Natural killer cell (primary cell): ENCODE measurements around the gene ST3GAL4. TPM values are rescaled to one million over a fixed set of nuclear protein-coding genes. Genes with fewer than 3 reads are reported as not detected.

ENCODE experiments used
- ATAC-seq, 3 donors: fragments of 150-1000 bp in 2 of 3; fragments of 200-7000 bp in 1 of 3; cut with Tn5 transposase; 1 replicate in 1 of 3; 2 replicates in 2 of 3; pipeline ENCODE4 v1.10.0; 2021; ENCODE audit warnings: mild to moderate bottlenecking in 2 of 3, moderate library complexity in 2 of 3
- DNase-seq, 2 donors: peaks; one replicate each; pipeline versions ENCODE4 v3.0.0 to v3.0.0-alpha.2; 2013 to 2021; ENCODE audit warnings: mixed read lengths in 1 of 2
- H3K27ac ChIP-seq: one replicate; pipeline ENCODE4 v1.5.1; 2013; ENCODE audit warnings: mild to moderate bottlenecking, low read length
- H3K27me3 ChIP-seq: one replicate; pipeline ENCODE4 v1.6.1; 2013; ENCODE audit warnings: low read length; ENCODE audit not compliant: control insufficient read depth, insufficient read depth
- H3K36me3 ChIP-seq: one replicate; pipeline ENCODE4 v1.6.1; 2013; ENCODE audit warnings: low read length; ENCODE audit not compliant: control insufficient read depth, insufficient read depth
- H3K4me1 ChIP-seq: one replicate; pipeline ENCODE4 v1.6.1; 2013; ENCODE audit warnings: low read length; ENCODE audit not compliant: control insufficient read depth, insufficient read depth
- H3K4me3 ChIP-seq: one replicate; pipeline ENCODE4 v1.5.1; 2013; ENCODE audit warnings: low read length
- H3K9me3 ChIP-seq: one replicate; pipeline ENCODE4 v1.6.1; 2013; ENCODE audit warnings: low read length; ENCODE audit not compliant: control insufficient read depth, insufficient read depth
- H3K27ac Mint-ChIP-seq, 2 donors: one replicate each; pipeline ENCODE4 v1.8.0; 2022; ENCODE audit warnings: mild to moderate bottlenecking in 2 of 2, mixed read lengths in 2 of 2, moderate library complexity in 1 of 2
- H3K27me3 Mint-ChIP-seq, 2 donors: one replicate each; pipeline ENCODE4 v1.8.0; 2022; ENCODE audit warnings: low read depth in 2 of 2, mixed read lengths in 2 of 2
- H3K36me3 Mint-ChIP-seq: one replicate; pipeline ENCODE4 v1.8.0; 2022; ENCODE audit warnings: mixed read lengths
- H3K4me1 Mint-ChIP-seq, 2 donors: one replicate each; pipeline ENCODE4 v1.8.0; 2022; ENCODE audit warnings: mixed read lengths in 2 of 2
- H3K4me3 Mint-ChIP-seq: one replicate; pipeline ENCODE4 v1.8.0; 2022; ENCODE audit warnings: mild to moderate bottlenecking, moderate library complexity, mixed read lengths
- H3K9me3 Mint-ChIP-seq, 2 donors: one replicate each; pipeline ENCODE4 v1.8.0; 2022; ENCODE audit warnings: mixed read lengths in 2 of 2
- WGBS: methylation state at CpG from one replicate; pipeline ENCODE4 v1.1.7; 2013; ENCODE audit warnings: missing lambda C conversion rate; ENCODE audit not compliant: insufficient coverage; 5-methylcytosine and 5-hydroxymethylcytosine counted together
- intact Hi-C: fragments of 100-400 bp; cut with micrococcal nuclease; formaldehyde crosslinking; loops from one replicate; pipeline ENCODE4 v1.14.2; 2022
- total RNA-seq, 4 donors: library from RNA; stranded (reverse); fragments of 120-200 nt in 1 of 4; gene quantifications; one replicate each; pipeline versions ENCODE4 v1.2.3 to v1.2.4, GENCODE V29; 2013 to 2022
- TF ChIP-seq, protein P1 (sequence below): fragments of 200-600 bp; IDR thresholded peaks from one replicate; pipeline ENCODE4 v1.8.0; 2022; ENCODE audit warnings: antibody characterized with exemption

ST3GAL4 gene
- total RNA-seq, 3 donors from 2014 or later (not counting 1 experiment from before 2014, with no cell fraction given), result 43.3 to 57.6 (median 47.3) TPM

DNA sequence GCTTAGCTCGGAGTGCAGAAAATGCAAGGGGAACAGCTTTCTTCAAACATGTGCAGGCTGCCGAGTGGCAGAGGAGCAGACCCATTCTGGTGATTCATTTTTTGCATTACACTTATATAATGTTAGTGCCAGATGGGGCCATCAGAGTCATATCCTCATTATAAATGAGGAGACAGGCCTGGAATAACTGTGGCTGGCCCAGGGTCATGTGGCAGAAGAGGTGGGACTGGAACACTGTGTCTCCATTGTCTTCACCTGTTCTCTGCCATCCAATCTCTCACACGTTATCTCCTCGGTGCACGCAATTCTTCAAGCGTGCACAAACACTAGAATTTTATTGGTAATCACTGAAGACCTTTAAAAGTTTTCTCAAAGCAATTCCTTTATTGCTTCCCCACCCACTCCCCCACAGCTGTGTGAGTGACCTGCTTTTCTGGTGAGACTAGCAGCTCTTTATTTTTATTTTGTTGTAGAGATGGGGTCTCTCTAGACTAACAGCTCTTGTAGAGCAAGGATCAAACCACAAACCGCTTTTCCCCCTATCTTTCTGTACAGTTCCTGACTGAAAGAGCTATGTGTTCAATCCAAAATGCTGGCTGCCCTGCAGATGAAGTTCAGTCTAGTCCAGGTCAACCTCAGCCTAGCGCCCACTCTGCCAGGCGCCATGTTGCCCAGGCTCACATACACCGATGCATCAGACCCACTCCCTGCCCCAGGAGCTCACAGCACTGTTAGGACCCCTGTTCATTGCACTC, 75.3 kb downstream of the ST3GAL4 start:
- Mint-ChIP-seq H3K9me3 (no peaks in the 10 kb centered on the region), H3K27me3 (no peaks in the 10 kb centered on the region), H3K4me3 (no peak overlapping the region), H3K4me1 (peaks cover 20 to 25% of the 10 kb centered on the region in 2 donors), H3K27ac (no peak overlapping the region), H3K36me3 (no peaks in the 10 kb centered on the region)
- H3K27me3 ChIP-seq, result no peaks in the 10 kb centered on the region
- WGBS, result 86% methylated on average over 10 of the region's 10 CpGs
- no peaks in the 10 kb centered on the region for H3K36me3 ChIP-seq
- no peak for ATAC-seq
- intact Hi-C loops, result no loop called here
- peaks cover 14% of the 10 kb centered on the region for H3K4me1 ChIP-seq
- no peak overlapping the region for H3K27ac ChIP-seq
- H3K4me3 ChIP-seq, result no peak overlapping the region
- TF ChIP-seq, protein P1, sequence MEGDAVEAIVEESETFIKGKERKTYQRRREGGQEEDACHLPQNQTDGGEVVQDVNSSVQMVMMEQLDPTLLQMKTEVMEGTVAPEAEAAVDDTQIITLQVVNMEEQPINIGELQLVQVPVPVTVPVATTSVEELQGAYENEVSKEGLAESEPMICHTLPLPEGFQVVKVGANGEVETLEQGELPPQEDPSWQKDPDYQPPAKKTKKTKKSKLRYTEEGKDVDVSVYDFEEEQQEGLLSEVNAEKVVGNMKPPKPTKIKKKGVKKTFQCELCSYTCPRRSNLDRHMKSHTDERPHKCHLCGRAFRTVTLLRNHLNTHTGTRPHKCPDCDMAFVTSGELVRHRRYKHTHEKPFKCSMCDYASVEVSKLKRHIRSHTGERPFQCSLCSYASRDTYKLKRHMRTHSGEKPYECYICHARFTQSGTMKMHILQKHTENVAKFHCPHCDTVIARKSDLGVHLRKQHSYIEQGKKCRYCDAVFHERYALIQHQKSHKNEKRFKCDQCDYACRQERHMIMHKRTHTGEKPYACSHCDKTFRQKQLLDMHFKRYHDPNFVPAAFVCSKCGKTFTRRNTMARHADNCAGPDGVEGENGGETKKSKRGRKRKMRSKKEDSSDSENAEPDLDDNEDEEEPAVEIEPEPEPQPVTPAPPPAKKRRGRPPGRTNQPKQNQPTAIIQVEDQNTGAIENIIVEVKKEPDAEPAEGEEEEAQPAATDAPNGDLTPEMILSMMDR, result no peak
- no peak for DNase-seq
- H3K9me3 ChIP-seq, result no peaks in the 10 kb centered on the region

GRCh38 chr11:126431401-126432064, 76.0 kb downstream of the ST3GAL4 start:
- Histone ChIP-seq H3K9me3 (no peaks in the 10 kb centered on the region), H3K36me3 (no peaks in the 10 kb centered on the region), H3K4me1 (peaks cover 14% of the 10 kb centered on the region), H3K4me3 (no peak overlapping the region), H3K27ac (no peak overlapping the region), H3K27me3 (no peaks in the 10 kb centered on the region)
- TF ChIP-seq, protein P1, result no peak
- WGBS, result 94% methylated on average over 22 of the region's 23 CpGs
- intact Hi-C loops, result no loop called here
- H3K27ac Mint-ChIP-seq, result no peak overlapping the region
- H3K27me3 Mint-ChIP-seq, result no peaks in the 10 kb centered on the region
- ATAC-seq (no peak), DNase-seq (no peak)
- no peak overlapping the region for H3K4me3 Mint-ChIP-seq
- H3K4me1 Mint-ChIP-seq, result peaks cover 16 to 18% of the 10 kb centered on the region in 2 donors
- no peaks in the 10 kb centered on the region for H3K36me3 Mint-ChIP-seq
- no peaks in the 10 kb centered on the region for H3K9me3 Mint-ChIP-seq

GRCh38 chr11:126432065-126432461, 76.6 kb downstream of the ST3GAL4 start:
- WGBS, result 81% methylated on average over 3 of the region's 3 CpGs
- Mint-ChIP-seq H3K4me1 (peaks cover 10 to 12% of the 10 kb centered on the region in 2 donors), H3K9me3 (no peaks in the 10 kb centered on the region), H3K27ac (no peak overlapping the region), H3K4me3 (no peak overlapping the region), H3K36me3 (no peaks in the 10 kb centered on the region), H3K27me3 (no peaks in the 10 kb centered on the region)
- Histone ChIP-seq H3K27ac (no peak overlapping the region), H3K4me3 (no peak overlapping the region), H3K27me3 (no peaks in the 10 kb centered on the region), H3K36me3 (no peaks in the 10 kb centered on the region), H3K9me3 (no peaks in the 10 kb centered on the region), H3K4me1 (peaks cover 9% of the 10 kb centered on the region)
- ATAC-seq, result no peak
- DNase-seq, result no peak
- TF ChIP-seq, protein P1, result no peak
- intact Hi-C loops, result no loop called here
